Measurements from ENCODE around the gene RPL4. TPM values are rescaled to one million over a fixed set of nuclear protein-coding genes. Genes with fewer than 3 reads are reported as not detected.

The RPL4 gene
- total RNA-seq (2022; extraction: Qiagen RNA extraction): 5,037 to 6,558 TPM (median 5,368 TPM) in 5 replicates

DNA sequence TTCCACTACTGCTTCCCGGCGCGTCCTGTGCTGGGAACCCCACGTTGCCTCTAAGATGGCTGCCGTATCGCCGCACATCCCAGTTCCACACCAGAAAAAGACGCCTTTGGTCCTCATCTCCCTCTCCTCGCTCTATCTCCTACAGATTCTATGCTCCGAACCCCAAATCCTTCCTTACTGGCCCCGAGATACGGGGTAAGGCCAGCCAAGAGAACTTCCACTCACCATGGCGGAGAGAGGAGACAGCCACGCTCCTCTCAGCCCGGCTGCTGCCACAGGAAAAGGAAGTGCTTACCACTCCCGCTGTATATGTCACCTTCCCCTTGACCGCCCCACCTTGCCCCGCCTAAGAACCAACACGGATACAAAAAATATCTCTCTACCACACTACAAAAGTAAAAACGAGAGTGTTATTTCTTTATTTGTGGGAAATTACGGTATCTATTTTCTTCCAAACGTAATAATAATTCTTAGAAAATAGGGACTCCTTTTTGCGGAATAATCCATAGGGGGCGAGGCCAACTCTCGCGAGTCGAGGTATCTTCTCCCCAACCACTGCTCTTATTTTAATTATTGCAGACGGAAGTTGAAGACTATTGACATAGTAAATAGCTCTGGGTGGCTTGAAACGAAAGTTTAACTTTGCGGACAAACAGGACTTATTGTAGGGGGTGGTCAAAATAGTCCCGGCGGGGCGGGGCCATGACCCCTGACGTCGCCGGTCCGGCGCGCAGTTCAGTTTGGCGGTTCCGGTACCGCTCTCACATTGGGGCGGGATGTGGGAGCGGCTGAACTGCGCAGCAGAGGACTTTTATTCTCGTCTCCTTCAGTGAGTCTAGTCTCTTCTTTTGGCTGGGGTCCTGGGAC, at the start of gene RPL4, which contains the start of gene ZWILCH:
TSS of gene RPL4 (minus strand) at position 293 of the 867 bp plus-strand sequence. CDS start at position 228, 65 bp downstream.
TSS of gene ZWILCH (plus strand) at position 764 of the 867 bp plus-strand sequence. CDS start at position 777, 13 bp downstream.

DNA sequence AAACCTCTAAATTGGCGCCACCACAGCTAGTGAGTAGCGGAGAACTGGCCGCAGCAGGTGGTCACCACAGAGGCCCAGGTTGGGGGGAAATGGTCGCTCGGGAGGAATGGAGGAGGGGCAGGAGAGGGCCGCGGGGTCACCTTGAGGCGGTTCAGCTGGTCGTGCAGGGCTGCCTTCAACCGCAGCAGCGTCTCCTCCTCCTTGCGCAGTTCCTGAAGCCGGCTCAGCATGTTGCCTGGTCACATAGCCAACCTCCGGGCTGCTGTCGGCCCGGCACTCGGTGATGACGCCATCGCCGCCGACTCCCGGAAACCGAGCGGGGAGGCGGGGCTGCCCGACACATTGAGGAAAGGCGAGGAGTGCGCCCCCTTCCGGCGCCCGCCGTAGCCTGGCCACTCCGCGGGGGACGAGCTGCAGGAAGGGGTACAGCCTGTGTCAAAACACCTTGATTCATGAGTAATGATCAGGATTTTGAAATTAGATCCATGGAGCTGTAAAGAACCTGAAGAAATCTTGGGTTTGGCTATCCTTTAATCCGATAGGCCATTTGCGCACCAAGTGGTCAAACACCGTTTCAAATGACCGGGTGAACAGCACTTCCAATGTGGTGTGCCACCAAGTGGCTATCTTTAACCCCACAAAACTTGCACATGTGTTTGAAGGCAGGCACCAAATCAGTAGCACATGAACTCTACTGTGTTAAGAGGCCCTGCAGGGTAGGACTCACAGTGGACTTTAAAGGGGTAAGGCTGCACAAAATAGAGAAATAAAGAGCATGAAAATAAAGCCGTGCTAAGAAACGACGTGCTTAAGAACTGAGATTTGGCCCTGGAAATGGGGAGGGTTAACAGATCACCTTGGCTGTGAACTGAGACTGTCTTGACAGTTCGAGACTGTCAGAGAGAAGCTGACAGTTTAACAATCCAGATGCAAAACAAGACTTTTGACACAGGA, 6.9 kb downstream of the RPL4 start, which contains the start of gene SNAPC5:
TSS of gene SNAPC5 (minus strand) at position 261 of the 954 bp plus-strand sequence. CDS start at position 230, 31 bp downstream.

Other genes starting within 250 kb of the RPL4 start
- gene DIS3L, start 211.3 kb downstream of the RPL4 start, total RNA-seq (2022; extraction: Qiagen RNA extraction): 29.8 to 37.4 TPM (median 30.3 TPM) in 5 replicates
- 20.0 to 26.9 TPM (median 21.7 TPM) in 5 replicates for gene TIPIN, start 148.2 kb downstream of the RPL4 start, total RNA-seq (2022; extraction: Qiagen RNA extraction)
- 86.6 to 118 TPM (median 117 TPM) in 5 replicates for gene MAP2K1, start 117.9 kb downstream of the RPL4 start, total RNA-seq (2022; extraction: Qiagen RNA extraction)
- 44.0 to 63.9 TPM (median 46.0 TPM) in 5 replicates for gene SNAPC5, start 7.1 kb downstream of the RPL4 start, total RNA-seq (2022; extraction: Qiagen RNA extraction)
- 31.1 to 36.6 TPM (median 33.8 TPM) in 5 replicates for gene ZWILCH, start 471 bp upstream of the RPL4 start, total RNA-seq (2022; extraction: Qiagen RNA extraction)
- gene LCTL, start 61.1 kb upstream of the RPL4 start, total RNA-seq (2022; extraction: Qiagen RNA extraction): 0.05 TPM in 1 of 5 replicates, not detected in the others
- gene SMAD6, start 197.4 kb upstream of the RPL4 start, total RNA-seq (2022; extraction: Qiagen RNA extraction): 22.0 to 33.6 TPM (median 29.4 TPM) in 5 replicates

All from A549 treated with AZD2906 at 1 μM for 4 hours (cell line).